ENCODE measurements around the gene SETMAR.
A peak's percentile ranks its signal among the peaks of the same experiment; 100 is the strongest.
"Not testable (repeated sequence)": the region's sequence is repeated elsewhere in the genome, so short reads cannot be mapped to it uniquely, and the experiment has no call there.

SETMAR gene

DNA sequence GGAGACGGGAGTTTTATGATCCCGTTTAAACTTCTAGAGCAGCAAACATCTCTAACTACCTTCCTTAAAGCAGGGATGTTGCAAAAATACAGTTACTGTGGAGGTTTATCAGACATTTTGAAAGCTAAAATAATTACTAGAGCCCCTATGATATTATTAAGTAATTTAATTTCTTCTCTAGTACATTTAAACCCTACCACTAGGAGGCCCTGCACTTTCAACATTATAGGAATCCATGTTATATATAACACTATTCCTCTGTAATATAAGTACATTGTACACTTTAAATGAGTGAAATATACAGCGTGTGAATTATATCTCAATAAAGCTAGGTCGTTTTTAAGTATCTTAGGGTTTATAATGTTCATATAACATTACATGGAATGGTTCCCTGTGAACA lies 11.5 kb downstream of the SETMAR start:
- DNase-seq = no peak

DNA sequence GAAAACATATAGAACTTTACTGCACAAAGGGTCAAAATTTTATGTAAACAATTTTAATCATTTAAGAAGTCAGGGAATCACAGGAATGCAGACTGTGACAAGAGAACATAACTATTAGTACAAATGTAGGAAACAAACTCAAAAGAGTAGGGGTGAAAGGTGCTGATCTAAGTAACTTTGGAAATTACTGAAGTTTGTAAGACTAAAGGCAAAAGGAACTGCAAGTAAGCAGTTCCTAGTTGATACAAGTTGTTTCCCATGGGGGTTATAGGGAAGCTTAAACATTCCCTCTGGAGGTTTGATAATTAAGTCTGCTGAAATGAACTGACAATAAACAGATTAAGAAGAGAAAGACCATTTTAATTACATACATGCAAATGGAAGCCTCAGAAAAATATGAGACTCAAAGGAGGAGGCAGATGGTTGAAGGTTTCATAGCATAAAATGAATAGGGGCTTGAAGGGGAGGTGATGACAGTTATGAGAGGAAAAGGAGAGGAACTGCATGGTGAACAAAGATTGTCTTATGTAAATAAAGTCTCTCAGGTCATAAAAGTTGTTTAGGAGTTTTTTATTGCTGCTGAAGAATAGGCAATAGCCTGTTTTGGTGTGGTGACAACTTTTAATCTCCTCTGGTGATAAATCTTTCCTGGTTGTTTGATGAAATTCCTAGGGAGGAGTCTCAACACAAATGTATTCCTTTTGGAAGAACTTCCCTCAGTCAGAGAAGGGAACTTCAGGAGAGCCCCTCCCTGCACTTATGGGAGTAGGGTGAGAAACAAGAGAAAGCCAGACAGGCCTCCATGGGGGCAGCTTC lies 17.1 kb downstream of the SETMAR start:
- DNase-seq = no peak

DNA sequence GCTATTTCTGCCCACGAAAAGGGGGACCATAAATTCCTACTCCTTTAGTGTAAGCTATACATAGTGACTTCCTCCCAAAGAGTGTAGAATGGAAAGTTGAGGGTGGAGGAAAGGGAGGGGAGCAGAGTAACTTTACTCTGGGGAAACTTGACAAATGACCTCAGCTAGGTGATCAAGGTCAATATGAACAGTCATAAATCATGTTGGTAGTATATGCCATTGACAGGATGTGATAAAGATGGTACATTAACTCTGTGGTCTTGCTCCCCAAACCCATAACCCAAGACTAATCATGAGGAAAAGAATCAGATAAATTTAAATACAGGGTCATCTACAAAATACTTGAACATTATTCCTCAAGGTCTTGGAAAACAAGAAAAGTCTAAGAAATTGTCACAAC lies 18.6 kb downstream of the SETMAR start:
- no peak for DNase-seq

DNA sequence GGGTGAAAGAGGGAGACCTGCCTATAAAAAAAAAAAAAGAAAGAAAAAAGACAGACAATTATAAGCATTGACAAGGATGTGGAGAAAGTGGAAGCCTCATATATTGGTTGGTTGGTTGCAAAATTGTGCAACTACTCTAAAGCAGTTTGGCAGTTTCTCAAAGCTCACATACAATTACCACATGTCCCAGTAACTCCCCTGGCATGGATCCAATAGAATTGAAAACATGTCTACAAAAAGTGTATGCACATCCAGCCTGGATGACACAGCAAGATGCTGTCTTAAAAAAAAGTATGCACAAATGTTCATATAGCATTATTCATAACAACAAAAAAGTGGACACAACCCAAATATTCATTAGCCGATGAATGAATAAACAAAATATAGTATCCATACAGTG lies 19.5 kb downstream of the SETMAR start:
- DNase-seq = no peak

DNA sequence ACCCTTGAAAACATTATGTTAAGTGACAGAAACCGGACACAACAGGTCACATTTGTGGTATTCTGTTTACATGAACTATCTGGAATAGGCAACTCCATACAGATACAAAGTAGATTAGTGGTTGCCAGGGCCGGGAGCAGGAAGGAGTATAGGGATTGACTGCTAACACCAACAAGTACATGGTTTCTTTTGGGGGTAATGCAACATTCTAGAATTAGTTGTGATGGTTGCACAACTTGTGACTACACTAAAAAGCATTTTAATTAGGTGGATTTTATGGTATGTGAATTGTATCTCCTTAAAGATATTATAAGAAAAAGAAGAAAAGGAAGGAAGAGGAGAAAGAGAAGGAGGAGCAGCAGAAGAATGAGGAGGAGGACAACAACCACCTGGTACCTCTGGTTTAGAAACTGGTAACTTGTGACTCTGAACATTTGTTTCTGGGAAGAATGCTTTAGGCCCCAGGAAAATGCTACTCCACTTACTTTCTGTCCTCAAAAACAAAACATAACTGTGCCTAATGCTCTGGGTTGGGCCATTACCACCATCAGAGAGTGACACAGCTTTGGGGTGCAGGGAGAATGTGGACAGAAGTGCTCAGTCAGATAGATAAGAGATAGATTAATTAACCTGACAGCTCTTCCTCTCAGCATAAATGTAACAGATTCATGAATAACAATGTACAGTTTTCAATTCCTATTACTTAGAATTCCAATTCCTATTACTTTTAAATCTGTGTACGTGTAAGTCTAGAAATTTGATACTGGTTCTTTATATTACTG lies 20.3 kb downstream of the SETMAR start:
- no peak for DNase-seq

DNA sequence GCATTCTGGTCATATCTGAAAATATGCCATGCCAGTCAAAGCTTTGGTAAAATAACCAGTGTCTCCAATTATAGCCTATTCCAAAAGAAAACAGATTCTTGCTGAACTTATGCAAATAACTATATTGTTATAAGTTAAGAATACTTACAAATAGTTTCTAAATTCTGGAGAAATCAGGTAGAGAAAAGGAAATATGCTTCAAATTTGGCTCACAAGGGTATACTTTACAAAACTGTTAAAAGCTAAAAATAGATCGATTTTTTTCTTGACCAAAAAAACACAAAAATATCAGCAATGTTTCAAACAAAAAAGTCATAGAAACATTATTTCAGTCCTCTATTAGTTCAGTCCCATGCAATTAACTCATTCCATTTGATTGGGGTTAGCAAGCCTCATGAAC lies 23.7 kb downstream of the SETMAR start:
- DNase-seq = no peak

DNA sequence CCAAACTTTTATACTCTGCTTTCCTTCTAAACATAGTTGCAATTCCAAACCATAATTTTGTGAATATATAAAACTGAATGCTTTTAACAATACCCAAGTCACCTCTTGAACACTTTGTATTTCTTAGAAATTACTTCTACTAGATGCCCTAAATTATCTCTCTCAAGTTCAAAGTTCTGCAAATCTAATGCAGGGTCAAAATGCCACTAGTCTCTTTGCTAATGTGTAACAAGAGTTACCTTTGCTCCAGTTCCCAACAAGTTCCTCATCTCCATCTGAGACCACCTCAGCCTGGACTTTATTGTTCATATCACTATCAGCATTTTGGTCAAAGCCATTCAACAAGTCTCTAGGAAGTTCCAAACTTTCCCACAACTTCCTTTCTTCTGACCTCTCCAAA lies 26.6 kb downstream of the SETMAR start:
- not testable (repeated sequence) for DNase-seq

DNA sequence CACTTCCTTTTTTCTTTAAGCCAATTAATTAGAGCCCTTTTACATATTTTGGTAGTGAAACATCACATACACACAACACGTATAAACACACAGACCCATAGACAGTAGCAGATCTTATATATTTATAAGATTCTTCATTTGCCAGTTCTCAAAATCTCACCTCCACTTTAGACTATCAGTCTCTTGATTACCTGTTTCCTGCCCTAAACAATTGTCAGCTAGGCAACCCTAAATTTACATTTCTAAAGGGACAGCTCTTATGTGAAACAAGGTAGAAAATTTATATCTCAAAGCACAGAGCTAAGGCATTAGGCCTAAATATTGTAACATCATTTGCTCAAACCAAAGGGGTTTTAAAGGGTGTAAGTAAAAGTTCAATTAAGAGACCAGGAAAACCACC lies 28.9 kb downstream of the SETMAR start:
- no peak for DNase-seq

DNA sequence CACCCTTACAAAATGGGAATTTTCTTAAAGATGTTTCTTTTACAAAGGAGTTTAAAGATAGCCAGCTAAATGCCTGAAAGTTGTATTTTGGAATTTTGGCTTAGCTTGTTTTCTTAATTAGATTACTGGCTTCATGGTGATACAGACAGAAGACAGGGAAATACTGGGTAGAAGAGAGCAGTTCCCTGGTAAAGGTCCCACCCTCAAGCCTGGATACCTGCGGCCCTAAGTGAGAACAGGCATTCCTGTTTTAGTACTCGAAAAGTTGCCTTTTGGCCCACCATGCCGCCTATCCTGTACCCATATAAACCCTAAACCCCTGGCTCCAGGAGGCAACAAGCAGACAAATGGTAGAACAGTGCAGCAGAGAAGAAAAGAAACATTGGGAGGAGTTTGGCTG lies 29.4 kb downstream of the SETMAR start:
- DNase-seq = no peak

DNA sequence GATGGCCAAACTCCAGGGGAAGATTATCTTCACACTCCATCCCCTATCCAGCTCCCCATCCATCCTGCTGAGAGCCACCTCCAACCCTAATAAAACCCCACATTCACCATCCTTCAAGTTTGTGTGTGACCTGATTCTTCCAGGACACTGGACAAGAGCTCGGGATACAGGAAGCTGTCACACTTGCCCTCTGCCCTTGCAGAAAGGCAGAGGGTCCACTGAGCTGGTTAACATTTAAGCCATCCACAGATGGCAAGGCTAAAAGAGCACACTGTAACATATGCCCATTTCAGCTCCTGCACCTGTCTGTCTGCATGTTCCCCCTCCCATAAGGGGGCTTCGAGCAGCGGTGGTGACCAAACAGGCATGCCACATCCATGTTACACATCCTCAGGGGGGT lies 29.8 kb downstream of the SETMAR start:
- DNase-seq = no peak

DNA sequence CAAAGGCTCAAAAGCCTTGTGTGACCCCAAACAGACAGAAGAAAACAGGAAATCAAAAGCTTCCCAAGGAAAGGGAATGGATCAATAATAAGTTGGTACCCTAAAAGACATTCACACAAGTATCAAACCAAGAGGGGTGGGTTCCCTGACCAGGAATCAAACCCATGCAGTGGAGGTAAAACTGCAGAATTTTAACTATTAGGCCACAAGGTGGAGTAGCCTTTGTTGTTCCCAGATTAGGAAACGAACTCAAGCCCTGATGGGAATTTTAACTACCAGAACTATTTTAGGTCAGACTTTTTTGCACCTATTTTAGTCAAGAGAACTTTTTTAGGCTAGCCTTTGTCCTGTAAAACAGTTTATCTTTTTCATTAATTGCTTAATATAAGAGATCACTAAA lies 31.4 kb downstream of the SETMAR start:
- no peak for DNase-seq

DNA sequence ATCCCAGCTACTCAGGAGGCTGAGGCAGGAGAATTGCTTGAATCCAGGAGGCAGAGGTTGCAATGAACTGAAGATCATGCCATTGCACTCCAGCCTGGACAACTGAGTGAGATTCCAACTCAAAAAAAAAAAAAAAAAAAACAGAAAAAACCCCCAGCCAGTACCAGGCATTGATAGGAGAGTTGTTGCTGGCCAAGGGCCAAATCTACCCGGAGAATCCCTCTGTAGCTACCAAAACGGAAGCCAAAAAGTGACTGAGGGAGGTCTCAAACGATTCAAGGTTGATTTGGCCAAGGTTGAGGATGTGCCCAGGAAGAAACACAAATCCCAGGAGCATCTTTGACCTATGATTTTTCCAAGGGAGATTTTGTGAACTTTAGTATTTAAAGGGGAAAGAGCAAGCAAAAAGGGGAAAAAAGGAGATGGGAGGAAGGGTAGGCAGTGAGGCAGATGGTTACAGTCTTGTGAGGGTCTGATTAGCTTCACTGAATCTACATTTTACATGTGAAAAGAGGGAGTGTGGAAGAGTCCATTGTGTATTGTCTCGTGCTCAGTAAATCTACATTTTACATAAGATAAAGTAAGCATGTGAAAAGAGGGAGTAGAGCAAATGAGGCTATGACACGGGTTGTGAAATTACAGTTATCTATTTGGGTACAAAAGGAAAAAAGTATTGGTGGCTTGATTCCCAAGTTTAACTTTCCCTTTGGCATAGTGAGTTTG lies 32.8 kb downstream of the SETMAR start:
- no peak for DNase-seq

DNA sequence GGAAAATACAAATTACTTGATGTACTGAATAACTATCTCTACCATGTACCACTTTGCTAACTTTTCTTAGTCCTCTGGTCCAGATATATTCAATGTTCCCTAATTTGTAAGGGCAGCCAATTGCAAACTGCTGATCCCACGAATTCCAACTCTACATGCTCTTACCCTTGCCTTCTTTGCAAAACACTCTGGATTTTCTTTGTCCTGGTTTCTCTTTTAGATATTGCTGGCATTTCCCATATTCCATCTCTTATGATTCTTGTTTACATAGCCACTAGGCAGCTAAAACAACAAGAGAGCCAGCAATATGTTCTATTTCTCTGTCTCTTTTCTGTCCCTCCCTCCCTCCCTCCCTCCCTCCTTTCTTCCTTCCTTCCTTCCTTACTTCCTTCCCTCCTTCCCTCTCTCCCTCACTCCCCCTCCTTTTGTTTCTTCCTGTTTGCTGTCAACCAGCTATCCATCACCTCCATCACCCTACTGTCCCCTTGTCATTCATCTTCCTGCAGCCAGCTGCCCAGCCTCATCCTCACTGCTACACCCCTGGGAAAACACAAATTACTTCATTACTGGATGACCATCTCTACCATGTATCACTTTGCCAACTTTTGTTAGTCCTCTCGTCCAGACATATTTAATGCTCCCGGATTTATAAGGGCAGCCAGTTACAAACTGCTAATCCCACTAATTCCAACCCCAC lies 33.8 kb downstream of the SETMAR start:
- DNase-seq = no peak

DNA sequence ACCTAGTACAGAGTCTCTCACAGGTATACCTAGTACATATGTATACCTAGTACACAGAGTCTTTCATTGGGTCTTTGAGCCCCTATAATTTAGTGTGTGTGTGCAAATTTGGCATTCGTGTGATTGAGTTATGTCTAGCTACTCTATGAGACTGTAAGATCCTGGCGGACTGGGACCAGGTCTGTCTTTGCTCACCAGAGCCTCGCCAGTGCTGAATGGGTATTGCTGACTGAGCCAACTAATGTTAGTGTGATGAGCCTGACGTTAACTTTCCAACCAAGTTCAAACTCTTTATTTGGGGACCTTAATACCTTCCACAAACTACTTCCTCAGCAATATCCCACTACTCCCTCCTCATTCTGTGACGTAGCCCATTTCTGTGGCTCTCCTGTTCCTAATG lies 35.6 kb downstream of the SETMAR start:
- no peak for DNase-seq

DNA sequence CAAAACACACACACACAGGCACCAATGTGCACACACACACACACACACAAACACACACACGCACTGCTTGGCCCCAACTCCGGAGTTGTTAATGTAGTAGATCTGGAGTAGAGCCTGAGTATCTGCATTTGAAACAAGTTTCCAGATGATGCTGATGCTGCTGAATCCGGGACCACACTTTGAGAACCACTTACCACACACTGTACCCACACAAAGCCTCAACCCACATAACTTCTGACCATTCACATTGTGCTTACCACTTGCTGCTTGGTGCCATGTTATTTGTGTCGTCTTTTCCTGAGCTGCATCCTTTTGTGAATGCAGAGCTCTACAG lies 36.9 kb downstream of the SETMAR start:
- DNase-seq = no peak

DNA sequence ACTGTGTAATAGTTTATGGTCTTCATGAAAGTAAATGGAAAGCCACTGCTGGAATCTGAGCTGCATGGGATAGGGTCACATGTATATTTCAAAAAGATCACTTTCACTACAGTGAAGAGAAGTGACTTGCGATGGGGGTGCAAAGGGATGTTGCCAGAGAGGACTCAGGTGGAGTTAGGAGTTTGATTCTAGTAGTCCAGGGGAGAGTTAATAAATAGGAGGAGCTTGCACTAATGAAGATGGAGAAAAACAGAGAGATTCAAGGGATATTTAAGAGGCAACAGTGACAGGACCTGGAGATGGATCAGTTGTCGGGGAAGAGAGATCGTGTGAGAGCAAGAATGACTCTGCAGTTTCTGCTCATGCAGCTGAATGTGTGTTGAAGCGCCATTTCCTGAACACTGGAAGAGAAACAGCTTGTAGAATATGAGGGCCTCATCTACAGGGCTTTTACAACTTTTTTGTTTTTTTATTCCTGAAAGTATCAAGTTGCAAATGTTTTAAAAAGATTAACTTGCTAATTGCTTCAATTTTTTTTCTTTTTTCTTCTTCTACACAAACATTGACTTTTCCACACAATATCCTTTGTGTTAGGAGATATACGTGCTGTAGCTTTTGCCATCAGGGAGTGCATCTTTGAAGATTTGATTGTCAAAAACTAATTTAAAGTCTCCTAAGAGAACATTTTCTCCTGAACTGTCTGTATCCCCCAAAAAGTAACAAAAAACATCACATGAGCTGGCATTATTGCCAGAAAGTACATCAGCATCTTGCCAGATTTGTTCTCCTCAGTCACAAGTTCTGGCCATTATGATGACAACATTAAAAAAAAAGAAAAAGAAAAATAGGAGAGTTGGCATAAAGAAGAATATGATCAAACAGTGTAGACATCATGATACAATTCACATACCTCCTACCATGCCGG lies 37.5 kb downstream of the SETMAR start:
- DNase-seq = no peak

DNA sequence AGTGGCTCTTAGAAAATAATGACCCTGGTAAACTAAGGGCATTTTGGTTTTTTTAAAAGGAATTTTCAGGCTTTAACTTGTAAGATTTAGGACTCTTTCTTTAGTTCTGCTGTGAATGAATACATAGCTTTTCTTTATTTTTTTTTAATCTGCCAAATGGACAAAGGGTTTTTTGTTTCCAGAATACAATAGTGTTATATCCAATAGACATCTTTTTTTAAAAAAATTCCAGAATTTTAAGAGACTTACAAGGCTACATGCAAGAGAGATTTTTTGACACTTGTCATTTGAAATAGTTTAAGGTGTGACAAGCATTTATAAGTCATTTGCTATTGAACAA lies 38.1 kb downstream of the SETMAR start:
- no peak for DNase-seq

DNA sequence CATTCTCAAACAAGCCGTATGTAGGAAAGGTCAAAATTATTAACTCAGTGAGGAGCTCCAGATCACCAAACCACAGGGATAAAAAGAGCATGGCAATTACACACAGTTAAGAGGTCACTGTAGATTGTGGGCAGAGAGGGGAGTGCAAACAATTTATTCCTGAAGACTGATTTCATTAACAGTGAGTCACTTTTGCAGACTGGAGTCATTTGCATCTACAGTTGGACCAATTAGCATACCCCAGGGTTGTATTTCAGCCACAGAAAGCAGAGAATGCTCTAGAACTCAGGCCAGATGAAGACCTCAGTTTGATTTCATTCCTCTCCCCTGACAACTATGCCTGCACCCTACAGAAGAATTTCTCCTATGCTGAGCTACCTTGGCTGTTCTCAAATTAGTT lies 40.1 kb downstream of the SETMAR start:
- no peak for DNase-seq

DNA sequence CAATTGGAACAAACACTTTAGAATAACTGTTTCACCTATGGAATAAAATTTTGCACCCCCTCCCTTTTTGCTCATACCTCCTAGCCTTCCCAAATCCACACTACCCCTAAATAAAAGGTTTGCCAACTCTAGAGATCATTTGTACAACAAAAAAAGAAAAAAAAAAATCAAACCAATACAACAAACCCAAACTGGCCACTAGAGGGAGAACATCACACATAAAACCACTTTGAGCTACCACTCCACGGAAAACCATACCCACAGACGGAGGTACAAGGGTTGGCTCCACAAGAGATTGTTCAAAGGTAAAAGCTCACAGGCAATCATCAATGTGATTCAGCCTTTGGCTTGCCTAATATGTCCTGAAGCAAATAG lies 47.6 kb downstream of the SETMAR start:
- peak; percentile 19 for DNase-seq

DNA sequence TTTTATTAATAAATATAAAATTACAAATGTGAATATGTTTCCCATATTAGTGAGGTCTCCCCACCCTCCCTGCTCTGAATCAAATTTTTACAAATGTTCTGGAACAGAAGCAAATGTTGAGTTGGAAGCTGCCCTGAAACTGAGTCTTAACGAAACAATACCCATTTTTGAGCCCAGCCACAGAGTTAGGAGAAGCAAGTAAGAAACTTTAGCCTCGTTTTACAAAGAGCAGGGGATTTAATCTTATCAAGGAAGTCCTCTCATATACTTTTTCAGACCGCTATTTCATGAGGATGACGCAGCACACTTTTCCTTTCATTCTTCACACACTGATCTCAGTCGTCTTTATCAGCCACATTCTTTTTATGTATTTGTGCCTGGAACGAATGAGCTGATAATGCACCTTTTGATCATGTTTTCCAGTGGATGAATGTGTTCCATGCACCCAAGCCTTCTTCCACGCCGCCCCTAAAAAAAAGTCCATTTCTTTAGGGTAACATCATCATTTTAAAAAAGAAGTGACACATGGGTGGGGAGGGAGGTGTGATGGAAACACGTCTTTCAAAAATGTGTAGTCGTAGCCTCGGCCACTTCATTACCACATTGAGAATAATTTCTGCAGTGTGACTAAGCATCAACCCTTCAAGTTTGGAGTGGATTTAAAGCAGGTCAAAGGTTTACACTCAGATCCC lies 48.1 kb downstream of the SETMAR start:
- no peak for DNase-seq

DNA sequence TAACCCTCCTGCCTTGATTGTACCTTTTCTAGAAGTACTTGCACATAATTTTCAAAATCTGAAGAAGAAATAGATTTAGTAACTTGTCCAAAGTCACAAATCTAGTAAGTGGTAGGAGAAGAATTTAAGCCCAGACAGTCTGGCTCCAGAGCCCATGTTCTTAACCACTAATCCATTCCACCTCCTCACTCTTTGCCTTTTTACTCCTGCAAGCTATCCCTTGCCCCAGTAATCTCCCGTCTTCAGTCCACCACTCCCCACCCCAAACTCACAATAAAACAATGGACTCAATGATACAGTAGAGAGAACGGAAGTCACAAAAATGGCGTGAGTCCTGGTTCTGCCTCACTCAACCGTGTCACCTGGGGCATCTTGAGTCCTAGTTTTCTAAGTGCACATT lies 48.7 kb downstream of the SETMAR start:
- DNase-seq = no peak

Measured in NCI-H1417 treated with DMSO at 0.1 percent for 48 hours (cell line).